ENCODE measurements around the gene SS18L1.

SS18L1 gene

DNA sequence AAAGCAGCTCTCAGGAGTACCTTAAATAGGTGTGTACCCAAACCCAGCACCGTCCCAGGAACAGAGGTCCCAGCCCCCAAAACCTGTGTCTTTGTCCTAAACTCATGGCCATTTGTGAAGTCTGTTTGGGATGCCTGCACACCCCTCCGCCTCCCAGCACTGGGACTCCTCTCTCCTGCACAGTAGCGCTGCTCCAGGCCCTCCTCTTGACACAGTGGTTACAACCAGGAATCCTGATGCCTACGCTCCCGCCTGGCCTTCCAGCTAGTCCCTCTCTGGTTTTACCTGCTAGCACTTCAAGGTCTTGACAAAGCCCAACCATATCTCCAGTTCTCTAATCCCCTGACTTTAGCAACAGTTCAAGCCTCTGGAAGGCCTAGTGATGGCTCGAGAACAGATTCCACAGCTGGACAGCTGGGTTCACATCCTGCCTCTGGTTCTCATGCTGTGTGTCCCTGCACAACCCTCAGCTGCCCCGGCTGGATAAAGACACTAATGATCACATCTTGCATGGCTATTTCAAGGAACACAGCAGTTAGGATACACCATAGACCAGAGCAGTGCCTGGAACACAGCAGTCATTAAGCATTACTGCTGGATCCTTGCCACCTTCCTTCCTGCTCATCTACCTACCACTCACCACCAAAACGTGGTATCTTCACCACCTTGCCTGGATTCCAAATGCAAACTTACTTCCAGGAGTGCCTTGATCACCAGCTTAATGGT lies 5.9 kb upstream of the SS18L1 start:
- Histone ChIP-seq H3K4me1 (ENCODE audit: control extremely low read depth in 1 of 4, control insufficient read depth in 4 of 4, insufficient read depth in 4 of 4, low read length in 3 of 4) (peaks cover 2 to 40% (median 30%) of the 10 kb centered on the region in 4 experiments), H3K4me3 (ENCODE audit: control insufficient read depth in 1 of 7, extremely low read depth in 1 of 7, insufficient read depth in 4 of 7, low read depth in 2 of 7, low read length in 6 of 7) (no peak overlapping the region), H3K27ac (ENCODE audit: insufficient read depth in 1 of 2, low read depth in 1 of 2, low read length in 2 of 2, poor library complexity in 1 of 2, severe bottlenecking in 2 of 2) (no peak overlapping the region), H3K27me3 (replicated peaks in 2 of 5; ENCODE audit: control insufficient read depth in 4 of 5, insufficient read depth in 5 of 5, low read length in 4 of 5) (no peaks in the 10 kb centered on the region), H3K36me3 (ENCODE audit: control insufficient read depth in 4 of 4, insufficient read depth in 4 of 4, low read length in 3 of 4) (peaks cover 13 to 79% (median 58%) of the 10 kb centered on the region in 4 experiments), H3K9me3 (ENCODE audit: control extremely low read depth in 1 of 5, control insufficient read depth in 4 of 5, insufficient read depth in 2 of 5, low read depth in 1 of 5, low read length in 4 of 5) (no peaks in the 10 kb centered on the region)
- no peak for DNase-seq
- WGBS (ENCODE audit: insufficient coverage) = 91% methylated on average over 8 of the region's 8 CpGs
- CTCF ChIA-PET = interaction anchor here (0.6 to 7.8 kb wide), 12 partner anchors 11 to 134 kb away, joined by 3 to 113 read pairs (median 4); no protein-coding TSS in a partner anchor
- POLR2A ChIA-PET = interaction anchor here (0.9 kb wide), 1 partner anchor 127 kb away, joined by 3 read pairs; no protein-coding TSS in a partner anchor

DNA sequence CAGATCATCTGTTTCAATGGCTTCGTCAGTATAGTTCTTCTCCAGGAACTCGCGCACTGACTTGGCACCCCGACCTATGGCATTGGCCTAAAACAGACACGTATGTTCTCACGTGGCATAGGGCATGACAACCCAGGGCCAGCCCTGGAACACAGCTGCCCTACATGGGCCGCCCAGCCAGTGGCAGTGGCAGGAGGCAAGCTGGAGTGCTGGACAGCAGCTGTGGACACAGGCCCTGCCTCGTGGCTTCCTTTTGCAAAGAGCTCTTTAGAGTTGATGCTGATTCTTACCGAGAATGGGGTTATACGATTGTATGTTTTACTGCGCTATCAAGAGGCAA lies 5.4 kb upstream of the SS18L1 start:
- peaks cover 13 to 73% (median 56%) of the 10 kb centered on the region in 4 experiments for H3K36me3 ChIP-seq (ENCODE audit: control insufficient read depth in 4 of 4, insufficient read depth in 4 of 4, low read length in 3 of 4)
- H3K4me1 ChIP-seq (ENCODE audit: control extremely low read depth in 1 of 4, control insufficient read depth in 4 of 4, insufficient read depth in 4 of 4, low read length in 3 of 4) = peaks cover 2 to 35% (median 26%) of the 10 kb centered on the region in 4 experiments

DNA sequence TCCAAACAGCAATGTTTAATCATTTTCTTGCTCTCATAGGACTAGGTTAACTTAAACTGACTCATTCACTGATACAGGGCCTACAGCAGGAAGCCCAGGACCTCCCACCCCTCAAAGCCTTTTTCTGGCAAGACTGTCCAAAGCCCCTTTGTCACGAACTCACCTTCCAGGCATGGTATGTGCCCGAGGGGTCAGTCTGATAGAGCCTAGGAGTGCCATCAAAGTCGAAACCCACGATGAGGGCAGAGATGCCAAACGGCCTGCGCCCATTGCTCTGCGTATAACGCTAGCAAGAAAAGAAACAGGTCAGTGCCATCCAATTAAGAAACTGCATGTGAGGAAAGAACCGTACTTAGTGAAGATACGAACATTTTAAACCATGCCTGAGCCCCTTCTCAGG lies 4.7 kb upstream of the SS18L1 start:
- ChIA-PET CTCF (interaction anchor here (1.3 to 7.8 kb wide), 6 partner anchors 13 to 129 kb away, joined by 4 to 113 read pairs (median 25); no protein-coding TSS in a partner anchor), POLR2A (no interaction called here)
- H3K36me3 ChIP-seq (ENCODE audit: control insufficient read depth in 4 of 4, insufficient read depth in 4 of 4, low read length in 3 of 4) = peaks cover 13 to 67% (median 51%) of the 10 kb centered on the region in 4 experiments
- H3K27ac ChIP-seq (ENCODE audit: insufficient read depth in 1 of 2, low read depth in 1 of 2, low read length in 2 of 2, poor library complexity in 1 of 2, severe bottlenecking in 2 of 2) = no peak overlapping the region
- H3K4me3 ChIP-seq (ENCODE audit: control insufficient read depth in 1 of 7, extremely low read depth in 1 of 7, insufficient read depth in 4 of 7, low read depth in 2 of 7, low read length in 6 of 7) = no peak overlapping the region
- H3K4me1 ChIP-seq (ENCODE audit: control extremely low read depth in 1 of 4, control insufficient read depth in 4 of 4, insufficient read depth in 4 of 4, low read length in 3 of 4) = peaks cover 2 to 27% (median 18%) of the 10 kb centered on the region in 4 experiments
- no peaks in the 10 kb centered on the region for H3K9me3 ChIP-seq (ENCODE audit: control extremely low read depth in 1 of 5, control insufficient read depth in 4 of 5, insufficient read depth in 2 of 5, low read depth in 1 of 5, low read length in 4 of 5)
- 98% methylated on average over 10 of the region's 10 CpGs for whole genome bisulfite sequencing (ENCODE audit: insufficient coverage)
- H3K27me3 ChIP-seq (replicated peaks in 2 of 5; ENCODE audit: control insufficient read depth in 4 of 5, insufficient read depth in 5 of 5, low read length in 4 of 5) = no peaks in the 10 kb centered on the region
- no peak for DNase-seq

More for the DNA sequence above, 5.4 kb upstream of the SS18L1 start:
- ChIA-PET POLR2A (interaction anchor here (0.6 to 0.9 kb wide), 2 partner anchors 127 to 146 kb away, joined by 3 read pairs; no protein-coding TSS in a partner anchor), CTCF (interaction anchor here (1.0 to 7.8 kb wide), 9 partner anchors 12 to 135 kb away, joined by 3 to 113 read pairs (median 5); no protein-coding TSS in a partner anchor)
- no peaks in the 10 kb centered on the region for H3K9me3 ChIP-seq (ENCODE audit: control extremely low read depth in 1 of 5, control insufficient read depth in 4 of 5, insufficient read depth in 2 of 5, low read depth in 1 of 5, low read length in 4 of 5)
- H3K27me3 ChIP-seq (replicated peaks in 2 of 5; ENCODE audit: control insufficient read depth in 4 of 5, insufficient read depth in 5 of 5, low read length in 4 of 5) = no peaks in the 10 kb centered on the region
- no peak for DNase-seq
- WGBS (ENCODE audit: insufficient coverage) = 93% methylated on average over 10 of the region's 11 CpGs
- no peak overlapping the region for H3K27ac ChIP-seq (ENCODE audit: insufficient read depth in 1 of 2, low read depth in 1 of 2, low read length in 2 of 2, poor library complexity in 1 of 2, severe bottlenecking in 2 of 2)
- no peak overlapping the region for H3K4me3 ChIP-seq (ENCODE audit: control insufficient read depth in 1 of 7, extremely low read depth in 1 of 7, insufficient read depth in 4 of 7, low read depth in 2 of 7, low read length in 6 of 7)

- ChIA-PET POLR2A (no interaction called here), CTCF (interaction anchor here (6.5 to 7.8 kb wide), 2 partner anchors 13 to 111 kb away, joined by 55 to 113 read pairs; no protein-coding TSS in a partner anchor)
- Histone ChIP-seq H3K27ac (ENCODE audit: insufficient read depth in 1 of 2, low read depth in 1 of 2, low read length in 2 of 2, poor library complexity in 1 of 2, severe bottlenecking in 2 of 2) (no peak overlapping the region), H3K9me3 (ENCODE audit: control extremely low read depth in 1 of 5, control insufficient read depth in 4 of 5, insufficient read depth in 2 of 5, low read depth in 1 of 5, low read length in 4 of 5) (no peaks in the 10 kb centered on the region), H3K4me1 (ENCODE audit: control extremely low read depth in 1 of 4, control insufficient read depth in 4 of 4, insufficient read depth in 4 of 4, low read length in 3 of 4) (peaks cover 4 to 25% (median 19%) of the 10 kb centered on the region in 4 experiments), H3K36me3 (ENCODE audit: control insufficient read depth in 4 of 4, insufficient read depth in 4 of 4, low read length in 3 of 4) (peaks cover 13 to 61% (median 49%) of the 10 kb centered on the region in 4 experiments), H3K27me3 (replicated peaks in 2 of 5; ENCODE audit: control insufficient read depth in 4 of 5, insufficient read depth in 5 of 5, low read length in 4 of 5) (no peaks in the 10 kb centered on the region), H3K4me3 (ENCODE audit: control insufficient read depth in 1 of 7, extremely low read depth in 1 of 7, insufficient read depth in 4 of 7, low read depth in 2 of 7, low read length in 6 of 7) (no peak overlapping the region)
- WGBS (ENCODE audit: insufficient coverage) = 94% methylated on average over 13 of the region's 13 CpGs
- DNase-seq = no peak
Measured at GRCh38 chr20:62139636-62140035, 3.9 kb upstream of the SS18L1 start.

DNA sequence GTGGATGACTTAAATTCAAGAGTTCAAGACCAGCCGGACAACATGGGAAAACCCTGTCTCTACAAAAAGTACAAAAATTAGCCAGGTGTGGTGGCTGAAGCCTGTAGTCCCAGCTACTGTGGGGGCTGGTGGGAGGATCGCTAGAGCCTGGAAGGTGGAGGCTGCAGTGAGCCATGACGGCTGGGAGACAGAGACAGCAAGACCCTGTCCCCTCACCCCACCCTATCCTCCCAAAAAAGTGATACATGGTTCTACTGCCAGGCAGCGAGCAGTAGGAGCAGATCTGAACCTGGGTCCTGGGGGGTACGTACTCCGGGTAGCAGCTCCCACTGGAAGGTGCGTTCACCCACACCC lies 2.5 kb upstream of the SS18L1 start:
- Histone ChIP-seq H3K4me3 (ENCODE audit: control insufficient read depth in 1 of 7, extremely low read depth in 1 of 7, insufficient read depth in 4 of 7, low read depth in 2 of 7, low read length in 6 of 7) (peak overlapping the region in 2 of 7 experiments; percentile 81 to 91), H3K27ac (ENCODE audit: insufficient read depth in 1 of 2, low read depth in 1 of 2, low read length in 2 of 2, poor library complexity in 1 of 2, severe bottlenecking in 2 of 2) (no peak overlapping the region), H3K36me3 (ENCODE audit: control insufficient read depth in 4 of 4, insufficient read depth in 4 of 4, low read length in 3 of 4) (peaks cover 13 to 55% (median 38%) of the 10 kb centered on the region in 4 experiments), H3K9me3 (ENCODE audit: control extremely low read depth in 1 of 5, control insufficient read depth in 4 of 5, insufficient read depth in 2 of 5, low read depth in 1 of 5, low read length in 4 of 5) (no peaks in the 10 kb centered on the region), H3K27me3 (replicated peaks in 2 of 5; ENCODE audit: control insufficient read depth in 4 of 5, insufficient read depth in 5 of 5, low read length in 4 of 5) (no peaks in the 10 kb centered on the region), H3K4me1 (ENCODE audit: control extremely low read depth in 1 of 4, control insufficient read depth in 4 of 4, insufficient read depth in 4 of 4, low read length in 3 of 4) (peaks cover 9 to 33% (median 24%) of the 10 kb centered on the region in 4 experiments)
- 97% methylated on average over 5 of the region's 7 CpGs for WGBS (ENCODE audit: insufficient coverage)
- DNase-seq = no peak
- CTCF ChIA-PET = interaction anchor here (1.0 to 2.7 kb wide), 6 partner anchors 8 to 130 kb away, joined by 3 to 14 read pairs (median 4); no protein-coding TSS in a partner anchor
- POLR2A ChIA-PET = interaction anchor here (1.0 to 1.1 kb wide), 2 partner anchors 8 to 74 kb away, joined by 3 read pairs; no protein-coding TSS in a partner anchor

DNA sequence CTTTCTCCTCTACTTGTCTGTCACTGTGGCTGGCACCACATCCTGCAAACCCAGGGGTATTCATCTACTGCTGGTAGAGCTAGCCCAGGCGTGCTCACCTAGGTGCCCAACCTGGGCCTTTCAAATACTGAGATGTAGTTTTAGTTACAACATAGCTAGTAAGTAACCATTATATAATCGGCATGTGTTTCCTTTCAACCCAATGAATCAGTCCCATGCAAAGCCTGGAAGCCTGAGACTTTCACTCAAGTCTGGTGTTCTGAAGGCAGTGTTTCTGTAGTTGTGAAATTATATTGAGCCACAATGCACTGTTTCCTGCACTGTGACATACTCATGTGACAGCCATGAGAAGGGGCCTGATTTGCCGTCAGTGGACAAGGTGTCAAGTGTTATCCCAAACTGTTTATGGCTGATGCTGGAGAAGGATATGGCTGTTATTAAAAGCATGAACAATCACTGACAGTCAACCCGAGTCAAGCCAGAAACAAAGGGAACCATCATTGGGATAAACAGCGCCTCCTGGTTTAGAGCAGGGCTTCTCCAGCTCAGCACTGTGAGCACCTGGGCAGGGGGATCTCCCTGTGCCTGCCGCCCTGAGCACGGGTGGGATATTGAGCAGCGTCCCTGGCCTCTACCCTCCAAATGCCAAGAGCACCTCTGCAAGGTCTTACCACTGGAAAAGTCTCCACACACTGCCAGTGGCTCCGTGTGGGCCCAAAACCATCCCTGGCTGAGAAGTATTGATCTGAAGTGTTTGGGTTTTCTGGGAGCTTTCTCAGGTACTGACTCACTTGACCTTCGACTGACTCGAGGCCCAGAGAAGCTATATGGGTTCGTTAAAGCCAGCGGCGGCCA lies 1.9 kb upstream of the SS18L1 start:
- DNase-seq = peak in 1 of 3 donors; percentile 17

More for the DNA sequence above, 1.9 kb upstream of the SS18L1 start:
- peak overlapping the region; percentile 54 to 86 for H3K27ac ChIP-seq (ENCODE audit: insufficient read depth in 1 of 2, low read depth in 1 of 2, low read length in 2 of 2, poor library complexity in 1 of 2, severe bottlenecking in 2 of 2)
- 44% methylated on average over 4 of the region's 14 CpGs for WGBS (ENCODE audit: insufficient coverage)
- H3K4me3 ChIP-seq (ENCODE audit: control insufficient read depth in 1 of 7, extremely low read depth in 1 of 7, insufficient read depth in 4 of 7, low read depth in 2 of 7, low read length in 6 of 7) = peak overlapping the region; percentile 71 to 91 (median 79)
- peaks cover 9 to 33% (median 24%) of the 10 kb centered on the region in 4 experiments for H3K4me1 ChIP-seq (ENCODE audit: control extremely low read depth in 1 of 4, control insufficient read depth in 4 of 4, insufficient read depth in 4 of 4, low read length in 3 of 4)
- no peaks in the 10 kb centered on the region for H3K9me3 ChIP-seq (ENCODE audit: control extremely low read depth in 1 of 5, control insufficient read depth in 4 of 5, insufficient read depth in 2 of 5, low read depth in 1 of 5, low read length in 4 of 5)
- ChIA-PET POLR2A (interaction anchor here (1.0 to 1.1 kb wide), 2 partner anchors 8 to 75 kb away, joined by 3 read pairs; no protein-coding TSS in a partner anchor), CTCF (interaction anchor here (0.8 to 2.7 kb wide), 10 partner anchors 9 to 131 kb away, joined by 3 to 14 read pairs (median 4); no protein-coding TSS in a partner anchor)
- peaks cover 13 to 52% (median 33%) of the 10 kb centered on the region in 4 experiments for H3K36me3 ChIP-seq (ENCODE audit: control insufficient read depth in 4 of 4, insufficient read depth in 4 of 4, low read length in 3 of 4)
- H3K27me3 ChIP-seq (replicated peaks in 2 of 5; ENCODE audit: control insufficient read depth in 4 of 5, insufficient read depth in 5 of 5, low read length in 4 of 5) = no peaks in the 10 kb centered on the region
